DND-41 (cell line): ENCODE data around the gene NFIB.

Source experiments
- ATAC-seq: fragments of 200-7000 bp; cut with Tn5 transposase; 3 replicates; pipeline ENCODE4 v1.9.1; 2021; ENCODE audit warnings: low read depth; ENCODE audit not compliant: insufficient read depth
- DNase-seq: peaks from one replicate; pipeline ENCODE4 v3.0.0-alpha.2; 2020
- H2AFZ ChIP-seq: 2 replicates; pipeline ENCODE4 v1.6.0; 2012; ENCODE audit warnings: low read depth, low read length
- H3K27ac ChIP-seq: 2 replicates; pipeline ENCODE4 v1.5.1; 2012; ENCODE audit warnings: low read length, inconsistent platforms
- H3K27me3 ChIP-seq: fragments of 200-600 bp; sonication (generic); 2 replicates; pipeline ENCODE4 v1.6.0; 2012; ENCODE audit warnings: low read length, mild to moderate bottlenecking, inconsistent platforms; ENCODE audit not compliant: insufficient read depth, poor library complexity
- H3K36me3 ChIP-seq: 2 replicates; pipeline ENCODE4 v1.5.1; 2012; ENCODE audit warnings: low read length, inconsistent platforms; ENCODE audit not compliant: insufficient read depth
- H3K4me1 ChIP-seq: 2 replicates; pipeline ENCODE4 v1.5.1; 2012; ENCODE audit warnings: mild to moderate bottlenecking, low read length; ENCODE audit not compliant: insufficient read depth
- H3K4me2 ChIP-seq: 2 replicates; pipeline ENCODE4 v1.6.0; 2012; ENCODE audit warnings: mild to moderate bottlenecking, moderate library complexity, low read length, inconsistent platforms; ENCODE audit not compliant: insufficient read depth
- H3K4me3 ChIP-seq, 2 experiments: fragments of 200-600 bp in 1 of 2; shearing (Covaris generic) in 1 of 2; 2 replicates each; pipeline ENCODE4 v1.5.1; 2012 to 2016; ENCODE audit warnings: inconsistent platforms in 2 of 2, low read length in 2 of 2, mild to moderate bottlenecking in 2 of 2, low read depth in 1 of 2, moderate library complexity in 1 of 2
- H3K79me2 ChIP-seq: 2 replicates; pipeline ENCODE4 v1.6.0; 2012; ENCODE audit warnings: low read length, inconsistent platforms; ENCODE audit not compliant: insufficient read depth
- H3K9ac ChIP-seq: 2 replicates; pipeline ENCODE4 v1.6.0; 2012; ENCODE audit warnings: low read depth, mild to moderate bottlenecking, inconsistent platforms, low read length, moderate library complexity
- H3K9me3 ChIP-seq: 2 replicates; pipeline ENCODE4 v1.5.1; 2012; ENCODE audit warnings: low read length, moderate library complexity, mild to moderate bottlenecking, inconsistent platforms; ENCODE audit not compliant: insufficient read depth, severe bottlenecking
- H4K20me1 ChIP-seq: 2 replicates; pipeline ENCODE4 v1.6.0; 2012; ENCODE audit warnings: low read length; ENCODE audit not compliant: insufficient read depth
- CTCF ChIP-seq: IDR thresholded peaks from 2 replicates; pipeline ENCODE4 v1.5.1; 2012; ENCODE audit warnings: borderline replicate concordance, low read length, moderate library complexity, mild to moderate bottlenecking; ENCODE audit not compliant: poor library complexity, severe bottlenecking; ENCODE audit errors: extremely low read depth
- EZH2 ChIP-seq: IDR thresholded peaks from 3 replicates; pipeline ENCODE4 v1.6.1; 2012; ENCODE audit warnings: borderline replicate concordance, low read depth, mild to moderate bottlenecking, moderate library complexity, low read length, inconsistent platforms; ENCODE audit not compliant: severe bottlenecking

The NFIB gene

DNA sequence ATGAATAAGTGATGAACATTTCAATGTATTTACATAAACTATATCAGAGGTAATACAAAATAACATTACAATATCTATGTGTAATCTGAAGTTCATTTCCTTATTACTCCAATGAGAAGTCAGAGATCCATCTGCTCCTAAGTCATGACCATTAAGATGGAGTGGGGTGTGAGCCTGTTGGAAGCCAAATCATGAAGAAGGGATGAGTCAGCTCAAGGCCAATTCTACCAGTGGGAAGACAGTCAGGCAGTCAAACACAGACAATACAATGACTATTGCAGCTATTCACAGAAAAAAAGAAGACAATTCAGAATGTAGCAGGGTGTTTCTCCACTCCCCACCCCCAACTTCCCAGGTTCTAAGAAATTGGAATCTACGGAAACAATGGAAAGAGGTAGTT is 155.0 kb downstream of the NFIB start:
- no peaks in the 10 kb centered on the region for H3K9me3 ChIP-seq
- H3K4me2 ChIP-seq, result no peak overlapping the region
- H3K27me3 ChIP-seq, result no peaks in the 10 kb centered on the region
- no peaks in the 10 kb centered on the region for H3K36me3 ChIP-seq
- ATAC-seq (no peak), DNase-seq (no peak)
- no peak overlapping the region for H3K27ac ChIP-seq
- peaks cover 18% of the 10 kb centered on the region for H3K4me1 ChIP-seq
- no peak overlapping the region for H3K9ac ChIP-seq
- TF ChIP-seq EZH2 (no peak), CTCF (no peak)
- H4K20me1 ChIP-seq, result no peaks in the 10 kb centered on the region
- no peaks in the 10 kb centered on the region for H3K79me2 ChIP-seq
- no peak overlapping the region for H3K4me3 ChIP-seq
- no peak overlapping the region for H2AFZ ChIP-seq

DNA sequence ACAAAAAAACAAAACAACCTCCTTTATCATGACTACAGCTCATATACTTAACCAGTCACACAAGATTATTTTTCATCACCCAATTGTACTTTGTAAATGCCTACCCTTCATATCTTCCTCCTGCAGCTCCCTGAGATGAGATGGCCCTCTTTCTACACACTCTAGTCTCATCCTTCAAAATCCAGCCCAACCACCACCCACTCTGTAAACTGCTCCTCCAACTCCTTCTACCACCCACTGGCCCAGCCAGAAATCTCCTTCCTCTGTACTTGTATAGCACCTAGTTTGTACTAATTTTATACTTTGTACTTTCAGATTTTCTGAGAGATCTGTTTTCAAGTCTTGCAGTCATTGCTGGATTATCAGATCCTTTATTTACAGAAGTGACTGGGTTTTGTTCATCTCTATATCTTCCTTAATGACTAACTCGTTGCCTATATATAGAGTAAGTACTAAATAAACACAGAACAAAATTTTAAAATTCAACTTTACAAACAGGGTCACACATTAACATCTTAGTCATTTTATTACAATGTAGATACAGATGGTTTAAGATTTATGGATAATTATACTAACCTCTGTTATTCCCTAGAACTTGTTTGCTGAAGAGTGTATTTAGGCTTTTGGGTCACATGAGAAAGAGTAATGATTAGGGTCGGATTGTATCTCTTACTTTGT is 155.7 kb downstream of the NFIB start:
- no peak overlapping the region for H3K4me2 ChIP-seq

GRCh38 chr9:14157191-14157590 is 156.8 kb downstream of the NFIB start:
- H3K79me2 ChIP-seq, result no peaks in the 10 kb centered on the region
- no peak overlapping the region for H3K4me2 ChIP-seq
- H3K4me3 ChIP-seq, result no peak overlapping the region
- DNase-seq (no peak), ATAC-seq (no peak)
- no peak for TF ChIP-seq CTCF
- TF ChIP-seq EZH2, result no peak
- no peaks in the 10 kb centered on the region for H3K27me3 ChIP-seq
- H3K36me3 ChIP-seq, result no peaks in the 10 kb centered on the region
- no peaks in the 10 kb centered on the region for H3K9me3 ChIP-seq
- no peaks in the 10 kb centered on the region for H4K20me1 ChIP-seq
- H3K27ac ChIP-seq, result no peak overlapping the region
- H3K4me1 ChIP-seq, result peaks cover 18% of the 10 kb centered on the region
- no peak overlapping the region for H3K9ac ChIP-seq
- no peak overlapping the region for H2AFZ ChIP-seq

More for the DNA sequence above, 155.7 kb downstream of the NFIB start:
- ATAC-seq (no peak), DNase-seq (no peak)
- no peak for TF ChIP-seq EZH2
- no peak for TF ChIP-seq CTCF
- Histone ChIP-seq H2AFZ (no peak overlapping the region), H3K27me3 (no peaks in the 10 kb centered on the region), H3K4me1 (peaks cover 18% of the 10 kb centered on the region), H3K79me2 (no peaks in the 10 kb centered on the region), H3K9ac (no peak overlapping the region), H3K4me3 (no peak overlapping the region), H3K9me3 (no peaks in the 10 kb centered on the region), H3K27ac (no peak overlapping the region), H4K20me1 (no peaks in the 10 kb centered on the region), H3K36me3 (no peaks in the 10 kb centered on the region)
